Testis (tissue), 3 donors: ENCODE data around the gene CPSF6. TPM values are rescaled to one million over a fixed set of nuclear protein-coding genes. Genes with fewer than 3 reads are reported as not detected.

Experiments
- DNase-seq: peaks from one replicate; pipeline ENCODE4 v3.0.0-alpha.2; 2019
- H3K27ac ChIP-seq, 2 donors: fragments of 200-600 bp; sonication (generic); one replicate each; pipeline ENCODE4 v1.5.1; 2019
- H3K27me3 ChIP-seq: fragments of 200-600 bp; sonication (generic); one replicate; pipeline ENCODE4 v1.5.1; 2019
- H3K36me3 ChIP-seq: fragments of 200-600 bp; sonication (generic); one replicate; pipeline ENCODE4 v1.5.1; 2017; ENCODE audit warnings: low read depth; ENCODE audit errors: missing control alignments
- H3K4me1 ChIP-seq: fragments of 200-600 bp; sonication (generic); one replicate; pipeline ENCODE4 v1.5.1; 2019
- H3K4me3 ChIP-seq, 2 donors: fragments of 200-600 bp; sonication (generic); one replicate each; pipeline ENCODE4 v1.5.1; 2017 to 2019
- H3K9me3 ChIP-seq: fragments of 200-600 bp; sonication (generic); one replicate; pipeline ENCODE4 v1.5.1; 2017
- POLR2A ChIP-seq: fragments of 450-650 bp; IDR thresholded peaks from one replicate; pipeline ENCODE4 v1.6.1; 2017; ENCODE audit warnings: antibody characterized with exemption, mild to moderate bottlenecking, moderate library complexity
- WGBS, 2 donors: methylation state at CpG; one replicate each; pipeline ENCODE4 v1.1.5; 2018; 5-methylcytosine and 5-hydroxymethylcytosine counted together
- intact Hi-C: fragments of 100-400 bp; cut with DNase I; formaldehyde crosslinking; loops from one replicate; pipeline ENCODE4 v1.15.1; 2023; ENCODE audit warnings: low total_unique reads
- polyA plus RNA-seq: library from polyadenylated mRNA; stranded (reverse); fragments of 350-450 nt; fragmentation: Illumina TruSeq; extraction: RNeasy Lipid Tissue Mini Kit (QIAGEN cat#74804); gene quantifications from one replicate; pipeline ENCODE4 v1.2.3, GENCODE V29; 2014; ENCODE audit warnings: low read depth, low replicate concordance; ENCODE audit not compliant: insufficient read depth
- total RNA-seq, 2 donors: library from RNA; depleted of rRNA; stranded (reverse); fragments of >200 nt; gene quantifications; one replicate each; pipeline ENCODE4 v1.2.3, GENCODE V29; 2016
- TF ChIP-seq, protein P1 (sequence below), 3 experiments: fragments of 450-650 bp in 2 of 3; fragments of 200-600 bp in 1 of 3; sonication (generic) in 1 of 3; IDR thresholded peaks; one replicate each; pipeline ENCODE4 v1.5.1; 2016 to 2019; ENCODE audit warnings: antibody characterized with exemption in 3 of 3, mild to moderate bottlenecking in 2 of 3, moderate library complexity in 1 of 3

CPSF6 gene
- total and polyA plus RNA-seq, 3 donors from 2014 or later, result 41.2 to 72.2 (median 60.9) TPM

DNA sequence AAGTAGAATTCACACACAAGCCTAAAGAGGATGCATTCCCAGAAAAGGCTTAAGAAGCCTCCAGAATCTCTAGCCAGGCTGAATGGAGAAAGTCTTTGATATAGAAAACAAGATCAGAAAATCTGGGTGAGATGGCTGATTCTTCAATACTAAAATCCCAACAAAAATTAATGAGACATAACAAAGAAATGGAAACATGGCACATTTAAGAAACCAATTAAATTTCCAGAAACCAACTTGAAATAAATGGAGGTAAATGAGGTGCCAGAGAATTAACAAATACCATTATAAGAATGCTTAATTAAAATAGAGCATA lies 51.9 kb downstream of the CPSF6 start:
- TF ChIP-seq, protein P1, sequence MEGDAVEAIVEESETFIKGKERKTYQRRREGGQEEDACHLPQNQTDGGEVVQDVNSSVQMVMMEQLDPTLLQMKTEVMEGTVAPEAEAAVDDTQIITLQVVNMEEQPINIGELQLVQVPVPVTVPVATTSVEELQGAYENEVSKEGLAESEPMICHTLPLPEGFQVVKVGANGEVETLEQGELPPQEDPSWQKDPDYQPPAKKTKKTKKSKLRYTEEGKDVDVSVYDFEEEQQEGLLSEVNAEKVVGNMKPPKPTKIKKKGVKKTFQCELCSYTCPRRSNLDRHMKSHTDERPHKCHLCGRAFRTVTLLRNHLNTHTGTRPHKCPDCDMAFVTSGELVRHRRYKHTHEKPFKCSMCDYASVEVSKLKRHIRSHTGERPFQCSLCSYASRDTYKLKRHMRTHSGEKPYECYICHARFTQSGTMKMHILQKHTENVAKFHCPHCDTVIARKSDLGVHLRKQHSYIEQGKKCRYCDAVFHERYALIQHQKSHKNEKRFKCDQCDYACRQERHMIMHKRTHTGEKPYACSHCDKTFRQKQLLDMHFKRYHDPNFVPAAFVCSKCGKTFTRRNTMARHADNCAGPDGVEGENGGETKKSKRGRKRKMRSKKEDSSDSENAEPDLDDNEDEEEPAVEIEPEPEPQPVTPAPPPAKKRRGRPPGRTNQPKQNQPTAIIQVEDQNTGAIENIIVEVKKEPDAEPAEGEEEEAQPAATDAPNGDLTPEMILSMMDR (IDR thresholded peaks at IDR 0.05), result no peak
- no peak for TF ChIP-seq POLR2A

DNA sequence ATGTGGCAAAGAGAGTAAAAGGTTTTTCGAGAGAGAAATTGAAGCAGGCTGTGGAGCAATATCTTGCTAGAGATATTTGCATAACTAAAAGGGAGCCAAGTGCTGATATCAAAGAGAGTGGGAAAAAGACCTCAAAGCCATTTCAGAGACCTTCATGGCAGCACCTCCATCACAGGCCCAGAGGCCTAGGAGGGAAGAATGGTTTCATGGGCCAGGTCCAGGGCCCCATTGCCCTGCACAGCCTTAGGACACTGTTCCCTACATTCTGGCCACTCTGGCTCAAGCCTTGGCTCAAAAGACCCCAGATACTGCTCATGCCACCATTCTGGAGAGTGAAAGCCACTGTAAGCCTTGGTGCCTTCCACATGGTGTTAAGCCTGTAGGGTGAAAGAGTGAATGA lies 58.8 kb downstream of the CPSF6 start:
- Histone ChIP-seq H3K9me3 (no peaks in the 10 kb centered on the region), H3K27me3 (no peaks in the 10 kb centered on the region), H3K4me3 (no peak overlapping the region), H3K36me3 (no peaks in the 10 kb centered on the region), H3K27ac (no peak overlapping the region), H3K4me1 (no peaks in the 10 kb centered on the region)
- intact Hi-C loops, result no loop called here
- 90 to 100% methylated on average over 1 of the region's 1 CpG for WGBS, 2 donors
- DNase-seq, result no peak
- TF ChIP-seq POLR2A, result no peak
- TF ChIP-seq, protein P1 (IDR thresholded peaks at IDR 0.05), result no peak

More for the DNA sequence above, 51.9 kb downstream of the CPSF6 start:
- no peaks in the 10 kb centered on the region for H3K36me3 ChIP-seq
- no peaks in the 10 kb centered on the region for H3K27me3 ChIP-seq
- H3K27ac ChIP-seq, result no peak overlapping the region
- H3K4me3 ChIP-seq, result no peak overlapping the region
- no peaks in the 10 kb centered on the region for H3K4me1 ChIP-seq
- intact Hi-C loops, result no loop called here
- H3K9me3 ChIP-seq, result no peaks in the 10 kb centered on the region
- no peak for DNase-seq

DNA sequence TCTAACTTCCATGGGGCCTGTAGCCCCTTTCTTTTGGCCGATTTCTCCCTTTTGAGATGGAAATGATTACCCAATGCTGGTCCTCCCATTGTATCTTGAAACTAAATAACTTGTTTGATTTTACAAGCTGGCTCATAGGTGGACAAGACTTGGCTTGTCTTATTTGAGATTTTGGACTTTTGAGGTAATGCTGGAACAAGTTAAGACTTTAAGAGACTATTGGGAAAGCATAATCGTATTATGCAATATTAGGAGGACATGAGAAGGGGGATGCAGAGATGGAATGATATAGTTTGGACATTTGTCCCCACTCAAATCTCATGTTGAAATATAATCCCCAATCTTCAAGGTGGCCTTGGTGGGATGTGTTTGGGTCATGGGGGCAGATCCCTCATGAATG lies 59.6 kb downstream of the CPSF6 start:
- intact Hi-C loops, result no loop called here
- no peaks in the 10 kb centered on the region for H3K9me3 ChIP-seq
- no peaks in the 10 kb centered on the region for H3K27me3 ChIP-seq
- H3K36me3 ChIP-seq, result no peaks in the 10 kb centered on the region
- 94% methylated on average over 2 of the region's 2 CpGs for WGBS, 2 donors
- no peaks in the 10 kb centered on the region for H3K4me1 ChIP-seq
- no peak overlapping the region for H3K27ac ChIP-seq
- DNase-seq, result no peak
- no peak for TF ChIP-seq POLR2A
- TF ChIP-seq, protein P1 (IDR thresholded peaks at IDR 0.05), result no peak
- H3K4me3 ChIP-seq, result no peak overlapping the region

DNA sequence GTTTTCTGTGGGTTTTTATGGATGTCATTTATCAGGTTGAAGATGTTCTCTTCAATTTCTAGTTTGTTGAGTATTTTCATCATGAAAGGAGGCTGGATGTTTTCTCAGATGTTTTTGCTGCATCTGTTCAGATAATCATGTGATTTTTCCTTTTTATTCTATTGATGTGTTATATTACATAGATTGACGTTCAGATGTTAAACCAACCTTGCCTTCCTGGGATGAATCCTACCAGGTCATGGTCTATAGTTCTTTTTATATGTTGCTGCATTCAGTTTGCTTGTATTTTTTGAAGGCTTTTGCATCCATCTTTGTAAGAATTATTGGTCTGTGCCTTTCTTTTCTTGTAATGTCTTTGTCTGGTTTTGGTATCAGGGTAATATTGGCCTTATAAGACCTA lies 64.9 kb downstream of the CPSF6 start:
- no peaks in the 10 kb centered on the region for H3K27me3 ChIP-seq
- no peak overlapping the region for H3K4me3 ChIP-seq
- H3K9me3 ChIP-seq, result no peaks in the 10 kb centered on the region
- WGBS, 2 donors, result 87 to 92% methylated on average over 1 of the region's 1 CpG
- intact Hi-C loops, result no loop called here
- no peaks in the 10 kb centered on the region for H3K36me3 ChIP-seq
- DNase-seq, result no peak
- no peaks in the 10 kb centered on the region for H3K4me1 ChIP-seq
- no peak for TF ChIP-seq POLR2A
- H3K27ac ChIP-seq, result no peak overlapping the region

DNA sequence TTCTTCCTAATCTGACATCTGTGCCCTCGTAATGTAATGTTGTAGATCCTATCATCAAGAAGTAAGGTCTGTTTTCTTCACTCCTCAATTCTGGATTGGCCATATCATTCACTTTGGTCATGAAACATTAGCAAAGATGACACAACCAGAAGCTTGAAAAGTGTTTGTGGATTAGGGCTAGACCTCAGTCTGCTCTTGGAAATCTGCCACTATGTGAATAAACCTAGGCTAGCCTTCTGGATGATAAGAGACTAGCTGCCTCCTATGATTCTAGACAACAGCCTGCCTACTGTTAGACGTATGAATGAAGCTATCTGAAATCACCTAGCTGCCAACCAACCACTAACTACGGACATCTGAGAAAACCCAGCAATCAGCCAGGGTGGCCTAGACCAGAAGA lies 70.1 kb downstream of the CPSF6 start:
- Histone ChIP-seq H3K4me1 (no peaks in the 10 kb centered on the region), H3K27ac (no peak overlapping the region), H3K4me3 (no peak overlapping the region), H3K27me3 (no peaks in the 10 kb centered on the region), H3K9me3 (no peaks in the 10 kb centered on the region), H3K36me3 (no peaks in the 10 kb centered on the region)
- DNase-seq, result no peak
- TF ChIP-seq POLR2A, result no peak
- TF ChIP-seq, protein P1 (IDR thresholded peaks at IDR 0.05), result no peak
- intact Hi-C loops, result no loop called here
- WGBS, 2 donors, result 67 to 83% methylated on average over 3 of the region's 3 CpGs
